Activated B cell treated with CpG ODN at 0.5 μM for 24 hours (primary cell): Measurements from ENCODE around the gene DBX1. TPM values are rescaled to one million over a fixed set of nuclear protein-coding genes. Genes with fewer than 3 reads are reported as not detected.

ENCODE experiments used
- ATAC-seq: fragments of 200-7000 bp; cut with Tn5 transposase; one replicate; pipeline ENCODE4 v1.10.0; 2021; ENCODE audit warnings: low read depth, mild to moderate bottlenecking, moderate library complexity
- CTCF ChIA-PET: fragments of 350-600 bp; sonication (Branson Sonifier 250); formaldehyde crosslinking; loops from one replicate; lab custom pipeline; 2021; ENCODE audit warnings: antibody characterized with exemption; lab: Charles Lee
- POLR2A ChIA-PET: fragments of 350-600 bp; sonication (Branson Sonifier 250); formaldehyde crosslinking; loops from one replicate; lab custom pipeline; 2021; ENCODE audit warnings: antibody characterized with exemption; lab: Charles Lee
- DNase-seq: peaks from one replicate; pipeline ENCODE4 v3.0.0; 2022
- H3K27ac Mint-ChIP-seq: one replicate; pipeline ENCODE4 v1.8.0; 2020; ENCODE audit warnings: mixed read lengths
- H3K27me3 Mint-ChIP-seq: one replicate; pipeline ENCODE4 v1.8.0; 2021; ENCODE audit warnings: mixed read lengths
- H3K36me3 Mint-ChIP-seq: one replicate; pipeline ENCODE4 v1.8.0; 2021; ENCODE audit warnings: low read depth, mixed read lengths
- H3K4me1 Mint-ChIP-seq: one replicate; pipeline ENCODE4 v1.8.0; 2021; ENCODE audit warnings: mixed read lengths
- H3K4me3 Mint-ChIP-seq: one replicate; pipeline ENCODE4 v1.8.0; 2020; ENCODE audit warnings: mild to moderate bottlenecking, mixed read lengths
- H3K9me3 Mint-ChIP-seq: one replicate; pipeline ENCODE4 v1.8.0; 2020; ENCODE audit warnings: mixed read lengths
- intact Hi-C: fragments of 100-400 bp; cut with micrococcal nuclease; formaldehyde crosslinking; loops from one replicate; pipeline ENCODE4 v1.15.1; 2024
- total RNA-seq: library from RNA; stranded (reverse); gene quantifications from 2 replicates; pipeline ENCODE4 v1.2.3, GENCODE V29; 2022
- TF ChIP-seq, protein P1 (sequence below): fragments of 200-600 bp; IDR thresholded peaks from one replicate; pipeline ENCODE4 v1.8.0; 2022; ENCODE audit warnings: antibody characterized with exemption, mild to moderate bottlenecking

DBX1 gene
- total RNA-seq, 1 donor from 2014 or later = not detected

DNA sequence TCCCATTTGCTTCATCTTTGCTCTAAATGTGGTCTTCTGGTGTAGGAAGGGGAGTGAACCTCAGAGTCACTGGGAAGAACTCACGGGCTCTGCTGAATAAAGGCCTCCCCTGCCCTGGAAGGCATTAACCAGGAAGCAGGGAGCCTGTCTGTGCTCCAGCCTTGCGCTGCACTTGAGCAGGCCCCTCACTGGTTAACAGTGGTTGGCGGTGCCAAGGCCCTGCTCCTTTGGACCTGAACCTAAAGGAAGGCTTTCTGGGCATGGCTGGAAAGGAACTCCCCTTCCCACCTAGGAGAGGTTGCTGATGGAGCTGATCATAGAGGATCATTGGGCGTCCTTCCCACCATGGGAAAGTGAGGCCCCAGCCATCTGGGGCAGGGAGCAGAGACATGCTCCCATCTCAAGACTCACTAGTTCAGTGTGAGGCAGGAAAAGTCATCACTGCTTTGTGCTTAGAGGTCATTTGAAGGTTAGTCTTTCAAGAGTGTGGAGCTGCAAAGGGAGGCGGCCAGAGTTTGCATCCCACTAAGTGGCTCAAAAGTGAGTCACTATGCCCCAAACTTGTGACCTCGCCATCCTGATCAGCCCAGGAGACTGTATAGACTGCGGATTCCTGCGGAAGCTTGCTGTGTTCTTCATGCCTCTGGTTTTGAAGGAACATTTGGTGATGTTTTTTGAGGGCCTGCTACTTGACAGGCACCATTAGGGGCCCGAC, 50.4 kb downstream of the DBX1 start:
- peaks cover 10% of the 10 kb centered on the region for H3K27me3 Mint-ChIP-seq
- H3K9me3 Mint-ChIP-seq = no peaks in the 10 kb centered on the region
- intact Hi-C loops = loop anchor here (5.0 kb wide), 1 partner anchor 548 kb away; no protein-coding TSS in a partner anchor
- peaks cover 3% of the 10 kb centered on the region for H3K4me1 Mint-ChIP-seq
- ATAC-seq (no peak), DNase-seq (no peak)
- ChIA-PET CTCF (interaction anchor here (0.8 to 6.3 kb wide), 3 partner anchors 85 to 171 kb away, joined by 3 to 24 read pairs (median 3); no protein-coding TSS in a partner anchor), POLR2A (no interaction called here)
- TF ChIP-seq, protein P1, sequence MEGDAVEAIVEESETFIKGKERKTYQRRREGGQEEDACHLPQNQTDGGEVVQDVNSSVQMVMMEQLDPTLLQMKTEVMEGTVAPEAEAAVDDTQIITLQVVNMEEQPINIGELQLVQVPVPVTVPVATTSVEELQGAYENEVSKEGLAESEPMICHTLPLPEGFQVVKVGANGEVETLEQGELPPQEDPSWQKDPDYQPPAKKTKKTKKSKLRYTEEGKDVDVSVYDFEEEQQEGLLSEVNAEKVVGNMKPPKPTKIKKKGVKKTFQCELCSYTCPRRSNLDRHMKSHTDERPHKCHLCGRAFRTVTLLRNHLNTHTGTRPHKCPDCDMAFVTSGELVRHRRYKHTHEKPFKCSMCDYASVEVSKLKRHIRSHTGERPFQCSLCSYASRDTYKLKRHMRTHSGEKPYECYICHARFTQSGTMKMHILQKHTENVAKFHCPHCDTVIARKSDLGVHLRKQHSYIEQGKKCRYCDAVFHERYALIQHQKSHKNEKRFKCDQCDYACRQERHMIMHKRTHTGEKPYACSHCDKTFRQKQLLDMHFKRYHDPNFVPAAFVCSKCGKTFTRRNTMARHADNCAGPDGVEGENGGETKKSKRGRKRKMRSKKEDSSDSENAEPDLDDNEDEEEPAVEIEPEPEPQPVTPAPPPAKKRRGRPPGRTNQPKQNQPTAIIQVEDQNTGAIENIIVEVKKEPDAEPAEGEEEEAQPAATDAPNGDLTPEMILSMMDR = no peak
- H3K27ac Mint-ChIP-seq = no peak overlapping the region
- no peak overlapping the region for H3K4me3 Mint-ChIP-seq
- H3K36me3 Mint-ChIP-seq = no peaks in the 10 kb centered on the region

Other genes starting within 250 kb of the DBX1 start
- 35.7 and 36.5 TPM in 2 replicates for gene HTATIP2, start 203.2 kb upstream of the DBX1 start, total RNA-seq
- 21.7 and 24.9 TPM in 2 replicates for gene PRMT3, start 227.2 kb upstream of the DBX1 start, total RNA-seq